Testis (tissue), 2 donors: ENCODE results near the gene KDELR3.

Source experiments
- CTCF ChIP-seq, 3 experiments: fragments of 450-650 bp in 2 of 3; fragments of 200-600 bp in 1 of 3; sonication (generic) in 1 of 3; IDR thresholded peaks; one replicate each; pipeline ENCODE4 v1.5.1; 2016 to 2019; ENCODE audit warnings: antibody characterized with exemption in 3 of 3, mild to moderate bottlenecking in 2 of 3, moderate library complexity in 1 of 3
- POLR2A ChIP-seq: fragments of 450-650 bp; IDR thresholded peaks from one replicate; pipeline ENCODE4 v1.6.1; 2017; ENCODE audit warnings: antibody characterized with exemption, mild to moderate bottlenecking, moderate library complexity

- TF ChIP-seq CTCF (IDR thresholded peaks at IDR 0.05) (no peak), POLR2A (no peak)
These were observed 35.1 kb downstream of the KDELR3 start for GRCh38 chr22:38503021-38503420.
